NT2/D1 (cell line): ENCODE measurements around the gene CRK.

ENCODE experiments used
- YY1 ChIP-seq: IDR thresholded peaks from 2 replicates; pipeline ENCODE4 v1.6.1; 2011; ENCODE audit not compliant: insufficient read length, insufficient read depth
- ZNF274 ChIP-seq: IDR thresholded peaks from 2 replicates; pipeline ENCODE4 v1.6.1; 2011; ENCODE audit warnings: mild to moderate bottlenecking, low read depth, low read length

- TF ChIP-seq YY1 (no peak), ZNF274 (no peak)
These were observed 42.8 kb upstream of the CRK start for GRCh38 chr17:1498869-1499268.
